ENCODE data around the gene INAVA. TPM values are rescaled to one million over a fixed set of nuclear protein-coding genes. Genes with fewer than 3 reads are reported as not detected.

Gene INAVA
- total RNA-seq, 1 donor from 2014 or later: 5.0 TPM

- DNase-seq (ENCODE audit: low spot score): no peak
- peak overlapping the region; percentile 79 for H3K27ac Mint-ChIP-seq (ENCODE audit: unreplicated experiment)
- peak overlapping the region; percentile 87 for H3K4me3 Mint-ChIP-seq (ENCODE audit: unreplicated experiment)
- no peaks in the 10 kb centered on the region for H3K36me3 Mint-ChIP-seq (ENCODE audit: low read depth)
- H3K27me3 Mint-ChIP-seq (ENCODE audit: low read depth): peaks cover 2% of the 10 kb centered on the region
- peak; percentile 86 for TF ChIP-seq CTCF (IDR thresholded peaks at IDR 0.05)
- no peaks in the 10 kb centered on the region for H3K9me3 Mint-ChIP-seq (ENCODE audit: low read depth)
- peaks cover 48% of the 10 kb centered on the region for H3K4me1 Mint-ChIP-seq (ENCODE audit: low read depth)
Measured at GRCh38 chr1:200890818-200891773, 3.6 kb upstream of the INAVA start.

GRCh38 chr1:200891774-200892157 is 2.9 kb upstream of the INAVA start:
- Mint-ChIP-seq H3K4me3 (ENCODE audit: unreplicated experiment) (peak overlapping the region; percentile 87), H3K27ac (ENCODE audit: unreplicated experiment) (peak overlapping the region; percentile 54), H3K36me3 (ENCODE audit: low read depth) (no peaks in the 10 kb centered on the region), H3K4me1 (ENCODE audit: low read depth) (peaks cover 54% of the 10 kb centered on the region), H3K9me3 (ENCODE audit: low read depth) (no peaks in the 10 kb centered on the region), H3K27me3 (ENCODE audit: low read depth) (peaks cover 2% of the 10 kb centered on the region)
- no peak for DNase-seq (ENCODE audit: low spot score)
- no peak for TF ChIP-seq CTCF (IDR thresholded peaks at IDR 0.05)

- Mint-ChIP-seq H3K27me3 (ENCODE audit: low read depth) (peaks cover 2% of the 10 kb centered on the region), H3K27ac (ENCODE audit: unreplicated experiment) (no peak overlapping the region), H3K4me1 (ENCODE audit: low read depth) (peaks cover 60% of the 10 kb centered on the region), H3K36me3 (ENCODE audit: low read depth) (no peaks in the 10 kb centered on the region), H3K4me3 (ENCODE audit: unreplicated experiment) (peak overlapping the region; percentile 87), H3K9me3 (ENCODE audit: low read depth) (no peaks in the 10 kb centered on the region)
- TF ChIP-seq CTCF (IDR thresholded peaks at IDR 0.05): no peak
- no peak for DNase-seq (ENCODE audit: low spot score)
Measured at GRCh38 chr1:200892546-200892945, 2.2 kb upstream of the INAVA start.

GRCh38 chr1:200892958-200893357 is 1.7 kb upstream of the INAVA start:
- H3K9me3 Mint-ChIP-seq (ENCODE audit: low read depth): no peaks in the 10 kb centered on the region
- H3K4me1 Mint-ChIP-seq (ENCODE audit: low read depth): peaks cover 64% of the 10 kb centered on the region
- TF ChIP-seq CTCF (IDR thresholded peaks at IDR 0.05): no peak
- peaks cover 2% of the 10 kb centered on the region for H3K27me3 Mint-ChIP-seq (ENCODE audit: low read depth)
- no peaks in the 10 kb centered on the region for H3K36me3 Mint-ChIP-seq (ENCODE audit: low read depth)
- no peak for DNase-seq (ENCODE audit: low spot score)
- H3K27ac Mint-ChIP-seq (ENCODE audit: unreplicated experiment): no peak overlapping the region
- peak overlapping the region; percentile 87 for H3K4me3 Mint-ChIP-seq (ENCODE audit: unreplicated experiment)

- H3K4me1 Mint-ChIP-seq (ENCODE audit: low read depth): peaks cover 69% of the 10 kb centered on the region
- H3K4me3 Mint-ChIP-seq (ENCODE audit: unreplicated experiment): peak overlapping the region; percentile 12
- no peak for TF ChIP-seq CTCF (IDR thresholded peaks at IDR 0.05)
- DNase-seq (ENCODE audit: low spot score): no peak
- H3K27me3 Mint-ChIP-seq (ENCODE audit: low read depth): peaks cover 2% of the 10 kb centered on the region
- H3K36me3 Mint-ChIP-seq (ENCODE audit: low read depth): no peaks in the 10 kb centered on the region
- no peak overlapping the region for H3K27ac Mint-ChIP-seq (ENCODE audit: unreplicated experiment)
- H3K9me3 Mint-ChIP-seq (ENCODE audit: low read depth): no peaks in the 10 kb centered on the region
Measured at GRCh38 chr1:200893411-200893901, 1.2 kb upstream of the INAVA start.

Measured in chondrocyte (in vitro differentiated cells).